IMR-90 (cell line): ENCODE data around the gene IQCE. TPM values are rescaled to one million over a fixed set of nuclear protein-coding genes. Genes with fewer than 3 reads are reported as not detected.
"Not testable (repeated sequence)": the region's sequence is repeated elsewhere in the genome, so short reads cannot be mapped to it uniquely, and the experiment has no call there.

Experiments used
- ATAC-seq: fragments of 200-7000 bp; cut with Tn5 transposase; 2 replicates; pipeline ENCODE4 v1.9.1; 2020; ENCODE audit warnings: low read depth, mild to moderate bottlenecking, moderate library complexity
- BruUV-seq: library from RNA; stranded (reverse); fragments of 400-500 nt; replicated peaks from 2 replicates; lab custom pipeline; 2021; lab: Mats Ljungman, UMichigan
- CTCF ChIA-PET: fragments of 300-600 bp; formaldehyde crosslinking; extraction: SDS; loops from one replicate; lab custom pipeline; 2021; ENCODE audit warnings: antibody characterized with exemption; lab: Yijun Ruan, JAX
- POLR2A ChIA-PET: fragments of 300-600 bp; sonication (Branson Sonifier 250); formaldehyde crosslinking; loops from one replicate; lab custom pipeline; 2022; ENCODE audit warnings: antibody characterized with exemption; ENCODE audit not compliant: unreplicated experiment; lab: Charles Lee
- DNase-seq: peaks from one replicate; pipeline ENCODE4 v3.0.0; 2013
- H2AFZ ChIP-seq: replicated peaks from 2 replicates; pipeline ENCODE3; 2013; ENCODE audit warnings: low read length, mild to moderate bottlenecking; ENCODE audit not compliant: poor library complexity
- H2AK5ac ChIP-seq: 2 replicates; pipeline ENCODE4 v1.6.1; 2013; ENCODE audit warnings: low read depth, low read length, inconsistent platforms
- H2AK9ac ChIP-seq: replicated peaks from 2 replicates; pipeline ENCODE3; 2013; ENCODE audit warnings: mild to moderate bottlenecking, low read depth, low read length, moderate library complexity; ENCODE audit not compliant: poor library complexity
- H2BK120ac ChIP-seq: 2 replicates; pipeline ENCODE4 v1.6.1; 2013; ENCODE audit warnings: low read depth, low read length, inconsistent platforms
- H2BK15ac ChIP-seq: 3 replicates; pipeline ENCODE4 v1.6.1; 2013; ENCODE audit warnings: low read depth, low read length, inconsistent platforms
- H2BK20ac ChIP-seq: 2 replicates; pipeline ENCODE4 v1.6.1; 2013; ENCODE audit warnings: low read depth, mild to moderate bottlenecking, inconsistent platforms, low read length, moderate library complexity
- H2BK5ac ChIP-seq: 2 replicates; pipeline ENCODE4 v1.6.1; 2013; ENCODE audit warnings: mild to moderate bottlenecking, low read depth, low read length, inconsistent platforms; ENCODE audit not compliant: poor library complexity, severe bottlenecking
- H3K14ac ChIP-seq: replicated peaks from 2 replicates; pipeline ENCODE4 v1.6.1; 2013; ENCODE audit warnings: low read depth, low read length, inconsistent platforms
- H3K18ac ChIP-seq: 2 replicates; pipeline ENCODE4 v1.6.1; 2013; ENCODE audit warnings: low read depth, low read length, control low read depth
- H3K23ac ChIP-seq: 2 replicates; pipeline ENCODE4 v1.6.1; 2013; ENCODE audit warnings: low read depth, low read length, inconsistent platforms
- H3K27ac ChIP-seq: 2 replicates; pipeline ENCODE4 v1.5.1; 2013; ENCODE audit warnings: mild to moderate bottlenecking, control low read depth, low read length; ENCODE audit not compliant: insufficient read depth
- H3K27me3 ChIP-seq: 2 replicates; pipeline ENCODE4 v1.6.1; 2013; ENCODE audit warnings: low read length; ENCODE audit not compliant: control insufficient read depth, insufficient read depth
- H3K36me3 ChIP-seq: 2 replicates; pipeline ENCODE4 v1.6.1; 2013; ENCODE audit warnings: low read length, mixed read lengths; ENCODE audit not compliant: control insufficient read depth, insufficient read depth
- H3K4ac ChIP-seq: 2 replicates; pipeline ENCODE4 v1.6.1; 2013; ENCODE audit warnings: low read depth, low read length, inconsistent platforms
- H3K4me1 ChIP-seq: 2 replicates; pipeline ENCODE4 v1.6.1; 2013; ENCODE audit warnings: low read length, mixed read lengths; ENCODE audit not compliant: control insufficient read depth, insufficient read depth
- H3K4me2 ChIP-seq: 2 replicates; pipeline ENCODE4 v1.6.1; 2013; ENCODE audit warnings: low read depth, mild to moderate bottlenecking, control low read depth, low read length, moderate library complexity
- H3K4me3 ChIP-seq: 2 replicates; pipeline ENCODE4 v1.5.1; 2013; ENCODE audit warnings: low read depth, mild to moderate bottlenecking, control low read depth, low read length, moderate library complexity; ENCODE audit not compliant: insufficient read depth
- H3K56ac ChIP-seq: 2 replicates; pipeline ENCODE4 v1.6.1; 2013; ENCODE audit warnings: low read length, inconsistent platforms; ENCODE audit not compliant: insufficient read depth; ENCODE audit errors: extremely low read depth
- H3K79me1 ChIP-seq, 2 experiments: 2 replicates each; pipeline ENCODE4 v1.6.1; 2013; ENCODE audit warnings: low read length in 2 of 2, inconsistent platforms in 1 of 2, low read depth in 1 of 2
- H3K9ac ChIP-seq: 2 replicates; pipeline ENCODE4 v1.6.1; 2013; ENCODE audit warnings: low read depth, low read length, control low read depth
- H3K9me1 ChIP-seq: 2 replicates; pipeline ENCODE4 v1.6.1; 2013; ENCODE audit warnings: low read length, inconsistent platforms; ENCODE audit not compliant: insufficient read depth
- H3K9me3 ChIP-seq: 2 replicates; pipeline ENCODE4 v1.6.1; 2013; ENCODE audit warnings: low read length; ENCODE audit not compliant: control insufficient read depth, insufficient read depth
- H4K20me1 ChIP-seq: 2 replicates; pipeline ENCODE4 v1.6.1; 2013; ENCODE audit warnings: low read length, inconsistent platforms; ENCODE audit not compliant: insufficient read depth
- H4K5ac ChIP-seq: 2 replicates; pipeline ENCODE4 v1.6.1; 2013; ENCODE audit warnings: mild to moderate bottlenecking, low read depth, low read length, control low read depth
- H4K8ac ChIP-seq, 2 experiments: 2 replicates each; pipeline ENCODE4 v1.6.1; 2013; ENCODE audit warnings: low read depth in 2 of 2, low read length in 2 of 2, control low read depth in 1 of 2, inconsistent platforms in 1 of 2
- H4K91ac ChIP-seq: 2 replicates; pipeline ENCODE4 v1.6.1; 2013; ENCODE audit warnings: low read depth, low read length, inconsistent platforms; ENCODE audit not compliant: insufficient read depth
- WGBS, 2 experiments: methylation state at CpG; one replicate each; pipeline versions ENCODE4 v1.1.5 to v1.1.7; 2013; ENCODE audit warnings: missing lambda C conversion rate in 2 of 2; ENCODE audit not compliant: insufficient read length in 1 of 2; ENCODE audit errors: extremely low coverage in 2 of 2; 5-methylcytosine and 5-hydroxymethylcytosine counted together
- dilution Hi-C: fragments of 300-500 bp; cut with HindIII; formaldehyde crosslinking; loops from one replicate; pipeline ENCODE4 v1.14.3; 2018; ENCODE audit warnings: low sequenced_read_pairs; ENCODE audit not compliant: unreplicated experiment
- in situ Hi-C: fragments of 300-500 bp; cut with MboI; formaldehyde crosslinking; loops from 3 replicates; pipeline ENCODE4 v1.14.3; 2019; ENCODE audit warnings: low sequenced_read_pairs, inconsistent platforms, mixed read lengths
- intact Hi-C: fragments of 100-400 bp; cut with micrococcal nuclease; formaldehyde crosslinking; loops from 2 replicates; pipeline ENCODE4 v1.10.0; 2022
- polyA plus RNA-seq, 3 experiments: library from polyadenylated mRNA; depleted of rRNA; stranded (reverse); fragments of >200 nt; gene quantifications; 2 replicates each; pipeline ENCODE4 v1.2.3, GENCODE V29; 2012; ENCODE audit warnings: low replicate concordance in 1 of 3
- total RNA-seq: library from RNA; depleted of rRNA; stranded (reverse); fragments of >200 nt; gene quantifications from 2 replicates; pipeline ENCODE4 v1.2.3, GENCODE V29; 2012

Gene IQCE
- total and polyA plus RNA-seq, 2 of the 4 experiments (the other 2 are of a cell fraction), result 5.0 to 6.3 TPM

GRCh38 chr7:2609646-2610045 is 50.9 kb downstream of the IQCE start:
- H3K79me1 ChIP-seq, H3K56ac ChIP-seq, H3K4me1 ChIP-seq, H3K14ac ChIP-seq, H2BK20ac ChIP-seq, H3K9me3 ChIP-seq, H2BK120ac ChIP-seq, H4K8ac ChIP-seq, H2AK9ac ChIP-seq, H3K4me2 ChIP-seq, H4K20me1 ChIP-seq, H2BK5ac ChIP-seq, H3K23ac ChIP-seq, in situ Hi-C loops, BruUV-seq, H3K9ac ChIP-seq, H4K91ac ChIP-seq, H3K4me3 ChIP-seq, POLR2A ChIA-PET, H2AFZ ChIP-seq, H4K5ac ChIP-seq, H3K27me3 ChIP-seq, H2BK15ac ChIP-seq, intact Hi-C loops, DNase-seq, H2AK5ac ChIP-seq, H3K4ac ChIP-seq, dilution Hi-C loops, H3K36me3 ChIP-seq, H3K9me1 ChIP-seq, ATAC-seq, H3K18ac ChIP-seq, H3K27ac ChIP-seq: not testable (repeated sequence)
- 92% methylated on average over 4 of the region's 6 CpGs; no CpG with 5 or more reads in 1 of the 2 experiments for WGBS, 2 experiments
- CTCF ChIA-PET, result interaction anchor here (0.6 to 1.8 kb wide), 3 partner anchors 9 to 223 kb away, joined by 3 to 6 read pairs (median 3); no protein-coding TSS in a partner anchor
